HG02759 (cell line): ENCODE results near the gene PIM3.
"Not testable (repeated sequence)": the region's sequence is repeated elsewhere in the genome, so short reads cannot be mapped to it uniquely, and the experiment has no call there.

Experiments used
- ATAC-seq: cut with Tn5 transposase; IDR thresholded peaks from one replicate; pipeline ENCODE4 v1.9.1; 2021; ENCODE audit warnings: mild to moderate bottlenecking, moderate library complexity; ENCODE audit not compliant: unreplicated experiment

PIM3 gene

GRCh38 chr22:49942565-49943404, 17.8 kb upstream of the PIM3 start:
- ATAC-seq, result no peak

- ATAC-seq, result no peak
These were observed 17.2 kb upstream of the PIM3 start for GRCh38 chr22:49943405-49943765.

GRCh38 chr22:49943771-49944398, 16.7 kb upstream of the PIM3 start:
- ATAC-seq, result no peak

- ATAC-seq, result no peak
These were observed 16.1 kb upstream of the PIM3 start for GRCh38 chr22:49944399-49944891.

GRCh38 chr22:49945042-49945794, 15.4 kb upstream of the PIM3 start:
- ATAC-seq, result not testable (repeated sequence)

GRCh38 chr22:49946612-49947295, 13.8 kb upstream of the PIM3 start:
- no peak for ATAC-seq

- no peak for ATAC-seq
These were observed 13.3 kb upstream of the PIM3 start for GRCh38 chr22:49947296-49947622.

GRCh38 chr22:49948116-49948957, 12.2 kb upstream of the PIM3 start:
- no peak for ATAC-seq

GRCh38 chr22:49948958-49949913, 11.3 kb upstream of the PIM3 start:
- ATAC-seq, result no peak

- ATAC-seq, result no peak
These were observed 10.7 kb upstream of the PIM3 start for GRCh38 chr22:49949914-49950292.

GRCh38 chr22:49950396-49950994, 10.1 kb upstream of the PIM3 start:
- no peak for ATAC-seq

- no peak for ATAC-seq
These were observed 9.4 kb upstream of the PIM3 start for GRCh38 chr22:49951000-49951677.

GRCh38 chr22:49951678-49951985, 8.9 kb upstream of the PIM3 start:
- no peak for ATAC-seq

GRCh38 chr22:49951986-49952896, 8.3 kb upstream of the PIM3 start:
- no peak for ATAC-seq

GRCh38 chr22:49953027-49953679, 7.4 kb upstream of the PIM3 start:
- no peak for ATAC-seq

GRCh38 chr22:49953680-49954344, 6.8 kb upstream of the PIM3 start:
- no peak for ATAC-seq
